H9 (cell line): ENCODE measurements around the gene RNGTT. TPM values are rescaled to one million over a fixed set of nuclear protein-coding genes. Genes with fewer than 3 reads are reported as not detected.

Source experiments
- DNase-seq: peaks from one replicate; pipeline ENCODE4 v3.0.0-alpha.2; 2017
- H2AFZ ChIP-seq: one replicate; pipeline ENCODE4 v1.6.1; 2013; ENCODE audit warnings: mild to moderate bottlenecking, low read length, control low read depth, moderate library complexity
- H2AK5ac ChIP-seq: 2 replicates; pipeline ENCODE4 v1.6.1; 2013; ENCODE audit warnings: low read length, control low read depth, mixed read lengths; ENCODE audit not compliant: insufficient read length
- H2BK120ac ChIP-seq: one replicate; pipeline ENCODE4 v1.6.1; 2013; ENCODE audit warnings: low read depth, mild to moderate bottlenecking, low read length, control low read depth, inconsistent platforms; ENCODE audit not compliant: poor library complexity, severe bottlenecking
- H2BK12ac ChIP-seq: 2 replicates; pipeline ENCODE4 v1.6.1; 2013; ENCODE audit warnings: low read length, control low read depth, mixed read lengths, low read depth; ENCODE audit not compliant: insufficient read length
- H2BK15ac ChIP-seq: 2 replicates; pipeline ENCODE4 v1.6.1; 2013; ENCODE audit warnings: low read depth, low read length, control low read depth
- H2BK20ac ChIP-seq: one replicate; pipeline ENCODE4 v1.6.1; 2013; ENCODE audit warnings: low read depth, mild to moderate bottlenecking, low read length, control low read depth, inconsistent platforms; ENCODE audit not compliant: poor library complexity, severe bottlenecking
- H2BK5ac ChIP-seq: 2 replicates; pipeline ENCODE4 v1.6.1; 2013; ENCODE audit warnings: low read length, control low read depth, mixed read lengths; ENCODE audit not compliant: insufficient read length
- H3K14ac ChIP-seq: 2 replicates; pipeline ENCODE4 v1.6.1; 2013; ENCODE audit warnings: low read length, control low read depth; ENCODE audit not compliant: insufficient read depth
- H3K18ac ChIP-seq: 2 replicates; pipeline ENCODE4 v1.6.1; 2013; ENCODE audit warnings: low read depth, mild to moderate bottlenecking, mixed read lengths, low read length, control low read depth; ENCODE audit not compliant: insufficient read length
- H3K23ac ChIP-seq: 2 replicates; pipeline ENCODE4 v1.6.1; 2013; ENCODE audit warnings: low read length, control low read depth, mixed read lengths, low read depth; ENCODE audit not compliant: insufficient read length
- H3K23me2 ChIP-seq: 2 replicates; pipeline ENCODE4 v1.6.1; 2013; ENCODE audit warnings: low read depth, mild to moderate bottlenecking, mixed read lengths, low read length, control low read depth; ENCODE audit not compliant: insufficient read length, poor library complexity, severe bottlenecking
- H3K27ac ChIP-seq: 2 replicates; pipeline ENCODE4 v1.5.1; 2013; ENCODE audit warnings: low read length, control low read depth, mixed read lengths, low read depth; ENCODE audit not compliant: insufficient read length
- H3K27me3 ChIP-seq: 2 replicates; pipeline ENCODE4 v1.6.1; 2013; ENCODE audit warnings: low read length, control low read depth, inconsistent platforms; ENCODE audit not compliant: insufficient read depth
- H3K4ac ChIP-seq: 2 replicates; pipeline ENCODE4 v1.6.1; 2013; ENCODE audit warnings: low read depth, mild to moderate bottlenecking, control low read depth, inconsistent platforms, low read length, moderate library complexity
- H3K4me1 ChIP-seq: 2 replicates; pipeline ENCODE4 v1.6.1; 2013; ENCODE audit warnings: low read length, control low read depth, inconsistent platforms; ENCODE audit not compliant: insufficient read depth
- H3K4me2 ChIP-seq: 2 replicates; pipeline ENCODE4 v1.6.1; 2013; ENCODE audit warnings: low read length, control low read depth, mixed read lengths; ENCODE audit not compliant: insufficient read length, insufficient read depth
- H3K56ac ChIP-seq: 2 replicates; pipeline ENCODE4 v1.6.1; 2013; ENCODE audit warnings: low read depth, mild to moderate bottlenecking, mixed read lengths, low read length, control low read depth; ENCODE audit not compliant: insufficient read length
- H3K79me1 ChIP-seq: 2 replicates; pipeline ENCODE4 v1.6.1; 2013; ENCODE audit warnings: low read depth, mild to moderate bottlenecking, moderate library complexity, low read length, control low read depth, inconsistent platforms; ENCODE audit not compliant: insufficient read depth, poor library complexity, severe bottlenecking
- H3K79me2 ChIP-seq: 2 replicates; pipeline ENCODE4 v1.6.1; 2013; ENCODE audit warnings: low read length, control low read depth, inconsistent platforms; ENCODE audit not compliant: insufficient read depth
- H3K9ac ChIP-seq: 2 replicates; pipeline ENCODE4 v1.6.1; 2013; ENCODE audit warnings: low read length, control low read depth, mixed read lengths; ENCODE audit not compliant: insufficient read length; ENCODE audit errors: extremely low read depth
- H3K9me3 ChIP-seq: one replicate; pipeline ENCODE4 v1.6.1; 2013; ENCODE audit warnings: low read depth, low read length, inconsistent platforms; ENCODE audit not compliant: control insufficient read depth
- H3T11ph ChIP-seq: one replicate; pipeline ENCODE4 v1.6.1; 2013; ENCODE audit warnings: mild to moderate bottlenecking, low read length, control low read depth, inconsistent platforms
- H4K20me1 ChIP-seq: one replicate; pipeline ENCODE4 v1.6.1; 2013; ENCODE audit not compliant: control insufficient read depth, insufficient read length, insufficient read depth
- H4K5ac ChIP-seq: 2 replicates; pipeline ENCODE4 v1.6.1; 2013; ENCODE audit warnings: low read depth, mild to moderate bottlenecking, mixed read lengths, low read length, control low read depth; ENCODE audit not compliant: insufficient read length
- H4K8ac ChIP-seq: replicated peaks from 2 replicates; pipeline ENCODE4 v1.6.1; 2013; ENCODE audit warnings: low read length, control low read depth, mixed read lengths, low read depth; ENCODE audit not compliant: insufficient read length
- H4K91ac ChIP-seq: 2 replicates; pipeline ENCODE4 v1.6.1; 2013; ENCODE audit warnings: low read depth, mild to moderate bottlenecking, moderate library complexity, mixed read lengths, low read length, control low read depth; ENCODE audit not compliant: insufficient read length
- H3K27ac Mint-ChIP-seq, 3 experiments: 2 replicates in 2 of 3; 3 replicates in 1 of 3; pipeline ENCODE4 v1.8.0; 2020 to 2021; ENCODE audit warnings: mixed read lengths in 3 of 3, mild to moderate bottlenecking in 1 of 3, moderate library complexity in 1 of 3
- H3K27me3 Mint-ChIP-seq: 2 replicates; pipeline ENCODE4 v1.8.0; 2021; ENCODE audit warnings: low read depth, mild to moderate bottlenecking, moderate library complexity, mixed read lengths
- H3K36me3 Mint-ChIP-seq, 3 experiments: 2 replicates in 2 of 3; 3 replicates in 1 of 3; pipeline ENCODE4 v1.8.0; 2020 to 2021; ENCODE audit warnings: low read depth in 3 of 3, mixed read lengths in 3 of 3; ENCODE audit not compliant: insufficient read depth in 1 of 3
- H3K4me1 Mint-ChIP-seq, 2 experiments: 2 replicates each; pipeline ENCODE4 v1.8.0; 2020; ENCODE audit warnings: mixed read lengths in 2 of 2
- H3K4me3 Mint-ChIP-seq, 2 experiments: 2 replicates in 1 of 2; 3 replicates in 1 of 2; pipeline ENCODE4 v1.8.0; 2020 to 2021; ENCODE audit warnings: mild to moderate bottlenecking in 2 of 2, mixed read lengths in 2 of 2, moderate library complexity in 1 of 2
- H3K9me3 Mint-ChIP-seq, 2 experiments: 2 replicates in 1 of 2; 3 replicates in 1 of 2; pipeline ENCODE4 v1.8.0; 2020; ENCODE audit warnings: mild to moderate bottlenecking in 2 of 2, mixed read lengths in 2 of 2, moderate library complexity in 1 of 2
- whole genome bisulfite sequencing: extraction: QIAGEN DNeasy Blood & Tissue Kit; methylation state at CpG from one replicate; pipeline ENCODE4 v1.1.7; 2013; ENCODE audit warnings: missing lambda C conversion rate, low lambda C conversion rate, mixed read lengths; ENCODE audit not compliant: insufficient read length; ENCODE audit errors: extremely low coverage; 5-methylcytosine and 5-hydroxymethylcytosine counted together
- total RNA-seq: library from RNA; stranded (reverse); gene quantifications from 2 replicates; pipeline ENCODE4 v1.2.1, GENCODE V29; 2021
- TF ChIP-seq, protein P1 (sequence below): fragments of 200-600 bp; sonication (generic); conservative IDR thresholded peaks from 3 replicates; pipeline ENCODE4 v1.8.0; 2021; ENCODE audit warnings: antibody characterized with exemption, mild to moderate bottlenecking

RNGTT gene
- total RNA-seq, 1 experiment from 2014 or later = 20.5 TPM

DNA sequence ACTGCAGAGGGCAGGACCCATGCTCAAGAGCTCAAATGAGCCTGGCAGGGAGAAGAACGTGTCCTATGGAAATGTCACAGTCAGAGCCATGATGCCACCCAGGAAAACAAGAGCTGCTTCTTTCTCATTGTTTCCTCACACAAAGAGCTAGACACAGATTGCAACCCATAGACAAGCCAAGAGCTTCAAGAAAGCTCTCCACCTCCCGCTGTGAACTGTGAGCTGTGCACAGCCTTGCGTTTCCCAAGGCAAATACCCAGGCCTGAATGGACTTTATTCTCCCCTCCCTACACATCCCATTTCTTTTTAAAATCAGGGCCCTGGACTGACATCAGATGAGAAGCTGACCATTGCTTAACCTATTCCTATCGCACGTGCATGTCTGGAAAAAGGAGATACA lies 388.8 kb downstream of the RNGTT start:
- peaks cover 25% of the 10 kb centered on the region for H3K27me3 Mint-ChIP-seq
- Histone ChIP-seq H2BK12ac (no peak overlapping the region), H2BK15ac (no peak overlapping the region), H2AK5ac (no peak overlapping the region), H3K79me2 (no peaks in the 10 kb centered on the region; the same call in 1 of the 2 replicates), H4K8ac (no peak overlapping the region), H2BK120ac (no peak overlapping the region), H3K56ac (no peak overlapping the region), H2BK20ac (no peak overlapping the region), H3K23me2 (no peaks in the 10 kb centered on the region), H3K4me2 (no peak overlapping the region), H3K27me3 (no peaks in the 10 kb centered on the region), H3K9ac (no peak overlapping the region), H4K5ac (no peak overlapping the region), H4K91ac (no peak overlapping the region), H2AFZ (no peak overlapping the region), H3K27ac (no peak overlapping the region), H3K18ac (no peak overlapping the region), H2BK5ac (no peak overlapping the region), H3K79me1 (no peaks in the 10 kb centered on the region), H3K9me3 (no peaks in the 10 kb centered on the region), H4K20me1 (no peaks in the 10 kb centered on the region), H3T11ph (no peak overlapping the region), H3K14ac (no peak overlapping the region), H3K4me1 (no peaks in the 10 kb centered on the region), H3K23ac (no peak overlapping the region), H3K4ac (no peak overlapping the region)
- peak overlapping the region in 1 of 3 experiments; percentile 66; a peak in 1 of 7 replicates for H3K27ac Mint-ChIP-seq
- peaks cover 2 to 15% (median 6%) of the 10 kb centered on the region in 3 experiments; a peak in 5 of 7 replicates for H3K36me3 Mint-ChIP-seq
- no peak for DNase-seq
- H3K4me1 Mint-ChIP-seq = peaks cover 20 to 23% of the 10 kb centered on the region in 2 experiments
- TF ChIP-seq, protein P1, sequence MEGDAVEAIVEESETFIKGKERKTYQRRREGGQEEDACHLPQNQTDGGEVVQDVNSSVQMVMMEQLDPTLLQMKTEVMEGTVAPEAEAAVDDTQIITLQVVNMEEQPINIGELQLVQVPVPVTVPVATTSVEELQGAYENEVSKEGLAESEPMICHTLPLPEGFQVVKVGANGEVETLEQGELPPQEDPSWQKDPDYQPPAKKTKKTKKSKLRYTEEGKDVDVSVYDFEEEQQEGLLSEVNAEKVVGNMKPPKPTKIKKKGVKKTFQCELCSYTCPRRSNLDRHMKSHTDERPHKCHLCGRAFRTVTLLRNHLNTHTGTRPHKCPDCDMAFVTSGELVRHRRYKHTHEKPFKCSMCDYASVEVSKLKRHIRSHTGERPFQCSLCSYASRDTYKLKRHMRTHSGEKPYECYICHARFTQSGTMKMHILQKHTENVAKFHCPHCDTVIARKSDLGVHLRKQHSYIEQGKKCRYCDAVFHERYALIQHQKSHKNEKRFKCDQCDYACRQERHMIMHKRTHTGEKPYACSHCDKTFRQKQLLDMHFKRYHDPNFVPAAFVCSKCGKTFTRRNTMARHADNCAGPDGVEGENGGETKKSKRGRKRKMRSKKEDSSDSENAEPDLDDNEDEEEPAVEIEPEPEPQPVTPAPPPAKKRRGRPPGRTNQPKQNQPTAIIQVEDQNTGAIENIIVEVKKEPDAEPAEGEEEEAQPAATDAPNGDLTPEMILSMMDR = no peak
- H3K9me3 Mint-ChIP-seq = peaks cover 10 to 16% of the 10 kb centered on the region in 2 experiments; a peak in 4 of 5 replicates
- WGBS = no CpG with 5 or more reads among the region's 5 CpGs
- H3K4me3 Mint-ChIP-seq = no peak overlapping the region
